ENCODE data around the gene STIM2. TPM values are rescaled to one million over a fixed set of nuclear protein-coding genes. Genes with fewer than 3 reads are reported as not detected.

STIM2 gene
- total RNA-seq, 1 donor = 71.5 TPM

- no peak overlapping the region for H3K4me3 ChIP-seq (ENCODE audit: low read length)
Measured at GRCh38 chr4:27048429-27049238, 188.0 kb downstream of the STIM2 start.

GRCh38 chr4:27049239-27049829, 188.7 kb downstream of the STIM2 start:
- H3K4me3 ChIP-seq (ENCODE audit: low read length) = no peak overlapping the region
- H3K27me3 ChIP-seq (ENCODE audit: insufficient read depth, low read length) = peaks cover 21% of the 10 kb centered on the region
- peaks cover 3% of the 10 kb centered on the region for H3K4me1 ChIP-seq (ENCODE audit: insufficient read depth, low read length)
- peaks cover under 1% of the 10 kb centered on the region for H3K9me3 ChIP-seq (ENCODE audit: low read depth, low read length)

More at GRCh38 chr4:27048429-27049238, 188.0 kb downstream of the STIM2 start:
- H3K9me3 ChIP-seq (ENCODE audit: low read depth, low read length) = peaks cover 5% of the 10 kb centered on the region
- H3K4me1 ChIP-seq (ENCODE audit: insufficient read depth, low read length) = peaks cover 3% of the 10 kb centered on the region
- H3K27me3 ChIP-seq (ENCODE audit: insufficient read depth, low read length) = peaks cover 25% of the 10 kb centered on the region

GRCh38 chr4:27050731-27051130, 190.1 kb downstream of the STIM2 start:
- H3K27me3 ChIP-seq (ENCODE audit: insufficient read depth, low read length) = peaks cover 15% of the 10 kb centered on the region
- peaks cover 3% of the 10 kb centered on the region for H3K4me1 ChIP-seq (ENCODE audit: insufficient read depth, low read length)
- H3K9me3 ChIP-seq (ENCODE audit: low read depth, low read length) = no peaks in the 10 kb centered on the region
- no peak overlapping the region for H3K4me3 ChIP-seq (ENCODE audit: low read length)

GRCh38 chr4:27055221-27055760, 194.7 kb downstream of the STIM2 start:
- no peaks in the 10 kb centered on the region for H3K4me1 ChIP-seq (ENCODE audit: insufficient read depth, low read length)
- no peaks in the 10 kb centered on the region for H3K9me3 ChIP-seq (ENCODE audit: low read depth, low read length)
- H3K27me3 ChIP-seq (ENCODE audit: insufficient read depth, low read length) = peaks cover 4% of the 10 kb centered on the region
- H3K4me3 ChIP-seq (ENCODE audit: low read length) = no peak overlapping the region

GRCh38 chr4:27056281-27056680, 195.6 kb downstream of the STIM2 start:
- H3K27me3 ChIP-seq (ENCODE audit: insufficient read depth, low read length) = peaks cover 4% of the 10 kb centered on the region
- no peak overlapping the region for H3K4me3 ChIP-seq (ENCODE audit: low read length)
- no peaks in the 10 kb centered on the region for H3K4me1 ChIP-seq (ENCODE audit: insufficient read depth, low read length)
- no peaks in the 10 kb centered on the region for H3K9me3 ChIP-seq (ENCODE audit: low read depth, low read length)

GRCh38 chr4:27057053-27057452, 196.4 kb downstream of the STIM2 start:
- peaks cover 4% of the 10 kb centered on the region for H3K27me3 ChIP-seq (ENCODE audit: insufficient read depth, low read length)
- H3K4me3 ChIP-seq (ENCODE audit: low read length) = no peak overlapping the region
- no peaks in the 10 kb centered on the region for H3K4me1 ChIP-seq (ENCODE audit: insufficient read depth, low read length)
- no peaks in the 10 kb centered on the region for H3K9me3 ChIP-seq (ENCODE audit: low read depth, low read length)

GRCh38 chr4:27057662-27058061, 197.0 kb downstream of the STIM2 start:
- H3K4me1 ChIP-seq (ENCODE audit: insufficient read depth, low read length) = no peaks in the 10 kb centered on the region
- H3K27me3 ChIP-seq (ENCODE audit: insufficient read depth, low read length) = peaks cover 4% of the 10 kb centered on the region
- no peaks in the 10 kb centered on the region for H3K9me3 ChIP-seq (ENCODE audit: low read depth, low read length)
- H3K4me3 ChIP-seq (ENCODE audit: low read length) = no peak overlapping the region

GRCh38 chr4:27058819-27059406, 198.3 kb downstream of the STIM2 start:
- no peaks in the 10 kb centered on the region for H3K27me3 ChIP-seq (ENCODE audit: insufficient read depth, low read length)
- H3K9me3 ChIP-seq (ENCODE audit: low read depth, low read length) = no peaks in the 10 kb centered on the region
- no peak overlapping the region for H3K4me3 ChIP-seq (ENCODE audit: low read length)
- no peaks in the 10 kb centered on the region for H3K4me1 ChIP-seq (ENCODE audit: insufficient read depth, low read length)

GRCh38 chr4:27059446-27059845, 198.8 kb downstream of the STIM2 start:
- no peak overlapping the region for H3K4me3 ChIP-seq (ENCODE audit: low read length)
- no peaks in the 10 kb centered on the region for H3K9me3 ChIP-seq (ENCODE audit: low read depth, low read length)
- no peaks in the 10 kb centered on the region for H3K27me3 ChIP-seq (ENCODE audit: insufficient read depth, low read length)
- H3K4me1 ChIP-seq (ENCODE audit: insufficient read depth, low read length) = no peaks in the 10 kb centered on the region

- Histone ChIP-seq H3K27me3 (ENCODE audit: insufficient read depth, low read length) (no peaks in the 10 kb centered on the region), H3K9me3 (ENCODE audit: low read depth, low read length) (no peaks in the 10 kb centered on the region), H3K4me3 (ENCODE audit: low read length) (no peak overlapping the region), H3K4me1 (ENCODE audit: insufficient read depth, low read length) (peaks cover 16% of the 10 kb centered on the region)
Measured at GRCh38 chr4:27062256-27062655, 201.6 kb downstream of the STIM2 start.

- H3K4me3 ChIP-seq (ENCODE audit: low read length) = no peak overlapping the region
- H3K4me1 ChIP-seq (ENCODE audit: insufficient read depth, low read length) = peaks cover 33% of the 10 kb centered on the region
- H3K27me3 ChIP-seq (ENCODE audit: insufficient read depth, low read length) = no peaks in the 10 kb centered on the region
- no peaks in the 10 kb centered on the region for H3K9me3 ChIP-seq (ENCODE audit: low read depth, low read length)
Measured at GRCh38 chr4:27066591-27066990, 205.9 kb downstream of the STIM2 start.

- no peak overlapping the region for H3K4me3 ChIP-seq (ENCODE audit: low read length)
Measured at GRCh38 chr4:27068151-27068867, 207.7 kb downstream of the STIM2 start.

More at GRCh38 chr4:27068151-27068867, 207.7 kb downstream of the STIM2 start:
- no peaks in the 10 kb centered on the region for H3K9me3 ChIP-seq (ENCODE audit: low read depth, low read length)
- no peaks in the 10 kb centered on the region for H3K27me3 ChIP-seq (ENCODE audit: insufficient read depth, low read length)
- peaks cover 33% of the 10 kb centered on the region for H3K4me1 ChIP-seq (ENCODE audit: insufficient read depth, low read length)
